Measurements from ENCODE around the gene PTPRN2.
"Not testable (repeated sequence)": the region's sequence is repeated elsewhere in the genome, so short reads cannot be mapped to it uniquely, and the experiment has no call there.

PTPRN2 gene

GRCh38 chr7:158550886-158551452 is 36.7 kb downstream of the PTPRN2 start:
- no peak for DNase-seq (ENCODE audit: low read depth in 2 of 2)

GRCh38 chr7:158550394-158550700 is 37.3 kb downstream of the PTPRN2 start:
- no peak for DNase-seq (ENCODE audit: low read depth in 2 of 2)

GRCh38 chr7:158549616-158550393 is 37.8 kb downstream of the PTPRN2 start:
- DNase-seq (ENCODE audit: low read depth in 2 of 2): no peak

- DNase-seq (ENCODE audit: low read depth in 2 of 2): no peak
Measured at GRCh38 chr7:158549176-158549615, 38.4 kb downstream of the PTPRN2 start.

- no peak for DNase-seq (ENCODE audit: low read depth in 2 of 2)
Measured at GRCh38 chr7:158548726-158549125, 38.9 kb downstream of the PTPRN2 start.

GRCh38 chr7:158547817-158548216 is 39.8 kb downstream of the PTPRN2 start:
- no peak for DNase-seq (ENCODE audit: low read depth in 2 of 2)

GRCh38 chr7:158546626-158547025 is 41.0 kb downstream of the PTPRN2 start:
- DNase-seq (ENCODE audit: low read depth in 2 of 2): no peak

GRCh38 chr7:158546214-158546613 is 41.4 kb downstream of the PTPRN2 start:
- no peak for DNase-seq (ENCODE audit: low read depth in 2 of 2)

- no peak for DNase-seq (ENCODE audit: low read depth in 2 of 2)
Measured at GRCh38 chr7:158544708-158545107, 42.9 kb downstream of the PTPRN2 start.

GRCh38 chr7:158543840-158544239 is 43.8 kb downstream of the PTPRN2 start:
- no peak for DNase-seq (ENCODE audit: low read depth in 2 of 2)

- no peak for DNase-seq (ENCODE audit: low read depth in 2 of 2)
Measured at GRCh38 chr7:158542651-158543566, 44.7 kb downstream of the PTPRN2 start.

- no peak for DNase-seq (ENCODE audit: low read depth in 2 of 2)
Measured at GRCh38 chr7:158541346-158542010, 46.1 kb downstream of the PTPRN2 start.

- DNase-seq (ENCODE audit: low read depth in 2 of 2): no peak
Measured at GRCh38 chr7:158539711-158540146, 47.9 kb downstream of the PTPRN2 start.

- DNase-seq (ENCODE audit: low read depth in 2 of 2): no peak
Measured at GRCh38 chr7:158538156-158538946, 49.3 kb downstream of the PTPRN2 start.

- no peak for DNase-seq (ENCODE audit: low read depth in 2 of 2)
Measured at GRCh38 chr7:158537516-158537882, 50.1 kb downstream of the PTPRN2 start.

GRCh38 chr7:158536871-158537515 is 50.6 kb downstream of the PTPRN2 start:
- DNase-seq (ENCODE audit: low read depth in 2 of 2): no peak

GRCh38 chr7:158535079-158535478 is 52.5 kb downstream of the PTPRN2 start:
- DNase-seq (ENCODE audit: low read depth in 2 of 2): no peak

- DNase-seq (ENCODE audit: low read depth in 2 of 2): no peak
Measured at GRCh38 chr7:158534598-158534997, 53.0 kb downstream of the PTPRN2 start.

GRCh38 chr7:158534134-158534515 is 53.5 kb downstream of the PTPRN2 start:
- DNase-seq (ENCODE audit: low read depth in 2 of 2): not testable (repeated sequence)

GRCh38 chr7:158533386-158534133 is 54.1 kb downstream of the PTPRN2 start:
- DNase-seq (ENCODE audit: low read depth in 2 of 2): no peak
